CD4-positive, alpha-beta T cell treated with Interleukin-21 for 1 hour (primary cell): Measurements from ENCODE around the gene NKX6-2.
"Not testable (repeated sequence)": the region's sequence is repeated elsewhere in the genome, so short reads cannot be mapped to it uniquely, and the experiment has no call there.

Experiments used
- DNase-seq: peaks from one replicate; pipeline ENCODE4 v3.0.0-alpha.2; 2020

Gene NKX6-2

DNA sequence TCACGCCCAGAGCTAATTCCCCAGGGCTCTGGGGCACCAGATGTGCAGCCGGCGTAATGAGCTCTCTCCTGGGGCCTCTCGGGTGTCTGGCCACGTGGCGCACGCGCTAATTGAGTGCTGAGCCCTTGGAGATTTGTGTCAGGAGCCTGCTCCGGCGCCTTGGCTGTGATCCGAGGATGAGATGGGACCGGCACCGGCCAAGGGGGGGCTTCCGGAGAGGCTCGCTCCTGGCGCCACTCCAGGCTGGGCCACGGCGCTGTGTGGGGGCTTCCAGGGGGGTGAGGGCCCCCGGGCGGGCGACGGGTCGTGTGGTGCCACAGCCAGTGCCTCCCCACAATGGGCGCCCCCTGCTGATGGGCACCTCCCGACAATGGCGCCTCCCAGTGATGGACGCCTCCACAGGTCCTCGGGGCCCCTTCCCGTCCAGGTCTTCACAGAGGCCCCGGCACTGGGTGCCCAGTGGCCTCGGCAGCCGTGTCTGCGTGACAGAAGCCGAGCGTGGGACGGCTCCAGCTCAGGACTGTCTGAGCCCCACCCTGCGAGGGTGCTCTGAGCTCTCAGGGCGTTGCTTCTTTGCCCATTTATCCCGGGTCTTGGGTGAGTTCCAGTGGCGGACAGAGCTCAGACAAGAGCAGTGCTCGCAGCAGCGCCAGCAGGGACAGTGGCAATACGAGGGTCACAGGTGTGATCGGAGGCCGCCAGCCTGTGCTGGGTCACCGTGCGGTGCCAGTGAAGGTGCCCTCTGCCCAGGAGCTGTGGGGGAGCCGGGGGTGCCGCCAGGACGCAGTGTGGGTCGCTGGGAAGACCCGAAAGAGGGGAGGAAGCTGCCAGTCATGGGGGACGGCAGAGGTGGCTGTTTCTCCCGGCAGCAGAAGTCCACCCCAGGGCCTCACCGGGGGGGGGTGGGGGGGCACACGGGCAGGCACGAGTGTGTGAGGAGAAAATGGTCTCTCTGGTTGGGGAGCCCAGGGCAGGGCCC is 8.2 kb upstream of the NKX6-2 start:
- no peak for DNase-seq

GRCh38 chr10:132793213-132793612 is 7.3 kb upstream of the NKX6-2 start:
- no peak for DNase-seq

GRCh38 chr10:132792796-132793195 is 6.8 kb upstream of the NKX6-2 start:
- no peak for DNase-seq

GRCh38 chr10:132792099-132792498 is 6.2 kb upstream of the NKX6-2 start:
- DNase-seq, result not testable (repeated sequence)

DNA sequence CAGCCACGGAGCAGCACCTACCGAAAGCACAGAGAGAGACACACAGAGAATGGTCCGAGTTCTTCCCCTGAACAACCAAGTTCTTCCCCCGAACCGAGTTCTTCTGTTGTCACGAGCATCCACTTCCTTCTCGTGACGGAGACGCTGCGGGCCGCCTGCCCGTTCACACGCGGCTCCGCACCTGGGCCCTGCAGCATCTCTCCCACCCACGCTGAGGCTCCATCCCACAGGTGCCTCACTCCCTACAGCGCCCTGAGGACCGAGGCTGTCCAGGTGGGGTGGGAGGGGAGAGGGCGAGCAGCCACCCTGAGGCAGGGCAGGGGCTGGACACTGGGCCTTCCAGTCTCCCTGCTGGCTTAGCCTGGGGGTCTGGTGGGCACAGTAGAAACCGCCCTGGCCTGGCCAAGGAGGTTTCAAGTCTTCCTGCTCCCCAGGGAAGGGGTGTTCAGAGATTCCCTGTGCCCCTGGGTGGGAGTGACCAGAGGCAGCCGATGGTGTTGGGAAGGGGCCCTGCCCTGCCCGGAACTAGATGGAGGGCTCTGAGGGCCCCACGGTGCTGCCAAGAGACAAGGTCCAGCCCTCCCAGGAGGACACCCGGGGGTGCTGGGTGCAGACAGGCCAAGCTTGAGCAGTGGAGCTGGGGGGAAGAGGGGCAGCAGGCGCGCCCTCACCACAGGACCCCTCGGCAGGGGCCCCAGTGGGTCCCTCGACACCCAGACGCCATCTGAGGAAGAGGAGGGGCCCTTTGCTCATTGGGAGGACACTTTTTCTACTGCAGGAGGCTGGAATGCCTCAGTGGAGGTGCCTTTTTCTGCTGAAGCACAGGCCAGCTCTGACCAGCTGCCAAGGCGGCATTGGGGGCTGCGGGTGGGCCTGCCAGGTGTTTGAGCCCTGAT is 5.2 kb upstream of the NKX6-2 start:
- DNase-seq, result no peak

GRCh38 chr10:132790470-132790869 is 4.5 kb upstream of the NKX6-2 start:
- DNase-seq, result no peak

DNA sequence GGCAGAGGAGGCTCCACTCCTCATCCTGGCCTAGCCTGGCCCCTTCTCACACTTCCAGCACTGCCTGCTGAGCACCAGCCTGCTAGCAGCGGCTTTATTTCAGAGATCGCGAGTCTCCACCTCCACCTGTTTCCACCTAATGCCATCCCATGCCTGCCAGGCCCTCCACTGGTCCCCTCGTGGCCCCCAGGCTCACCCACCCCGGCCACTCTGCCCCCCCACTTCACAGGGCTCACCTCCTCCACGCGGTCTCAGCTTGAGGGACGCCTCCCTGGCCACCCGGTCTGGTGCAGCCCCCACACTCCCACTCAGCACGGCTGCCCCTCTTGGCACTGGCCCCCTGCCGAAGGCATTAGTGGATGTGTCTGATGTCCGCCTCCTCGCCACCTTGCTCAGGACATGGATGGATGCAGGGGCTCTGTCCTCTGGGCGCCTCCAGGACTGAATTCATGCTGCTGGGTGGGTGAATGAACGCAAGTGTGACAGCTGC is 3.8 kb upstream of the NKX6-2 start:
- no peak for DNase-seq

DNA sequence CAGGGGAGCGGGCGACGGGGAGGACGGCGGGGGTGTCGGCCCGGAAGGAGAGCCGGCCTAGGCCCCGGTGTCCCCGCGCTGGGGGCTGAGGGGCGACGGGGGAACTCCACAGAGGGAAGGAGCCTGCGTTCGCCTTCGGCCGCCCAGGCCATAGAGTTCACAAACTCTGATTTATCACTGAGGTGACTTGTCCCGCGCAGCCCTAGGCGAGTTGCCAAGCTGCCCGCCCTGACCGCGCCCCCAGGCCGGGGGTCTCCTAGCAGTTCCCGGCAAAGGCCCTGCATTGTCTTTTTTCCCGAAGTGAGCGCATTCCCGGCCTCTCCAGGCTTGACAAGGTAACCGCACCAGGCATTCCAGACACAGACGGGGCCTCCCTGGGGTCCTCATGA is 2.9 kb upstream of the NKX6-2 start:
- no peak for DNase-seq

DNA sequence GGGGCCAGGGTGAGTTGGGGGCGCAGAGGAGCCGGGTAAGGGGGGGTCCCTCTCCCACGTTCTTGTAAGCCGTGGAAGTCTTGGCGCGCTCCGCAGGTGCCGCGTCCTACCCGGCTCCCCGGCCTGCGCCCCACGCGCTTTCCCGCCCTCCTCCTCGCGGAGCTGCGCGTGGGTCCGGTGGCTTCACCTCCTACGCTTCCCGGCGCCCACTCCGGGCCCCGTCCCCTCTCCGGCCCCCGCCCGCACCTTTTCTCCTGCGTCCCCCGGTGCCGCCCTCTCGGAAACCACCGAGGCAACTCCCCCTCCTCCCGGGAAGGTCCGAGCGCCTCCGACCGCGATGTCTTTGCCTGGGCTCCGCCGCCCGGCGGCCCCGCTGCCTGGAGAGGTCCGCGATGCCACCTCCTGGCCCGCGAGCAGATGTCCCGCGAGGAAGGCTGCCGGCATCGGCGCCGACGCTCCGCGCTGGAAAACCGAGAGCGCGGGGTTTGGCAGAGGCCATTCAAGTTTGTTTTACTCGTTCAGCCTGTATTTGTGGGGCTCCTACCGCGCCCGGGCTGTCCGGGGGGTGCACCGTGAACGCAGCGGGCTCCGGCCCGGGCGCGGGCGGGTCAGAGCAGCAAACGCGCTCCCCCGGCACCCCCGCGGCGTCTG is 2.4 kb upstream of the NKX6-2 start:
- DNase-seq, result no peak

- no peak for DNase-seq
These were observed 1.7 kb upstream of the NKX6-2 start for GRCh38 chr10:132787495-132788179.

DNA sequence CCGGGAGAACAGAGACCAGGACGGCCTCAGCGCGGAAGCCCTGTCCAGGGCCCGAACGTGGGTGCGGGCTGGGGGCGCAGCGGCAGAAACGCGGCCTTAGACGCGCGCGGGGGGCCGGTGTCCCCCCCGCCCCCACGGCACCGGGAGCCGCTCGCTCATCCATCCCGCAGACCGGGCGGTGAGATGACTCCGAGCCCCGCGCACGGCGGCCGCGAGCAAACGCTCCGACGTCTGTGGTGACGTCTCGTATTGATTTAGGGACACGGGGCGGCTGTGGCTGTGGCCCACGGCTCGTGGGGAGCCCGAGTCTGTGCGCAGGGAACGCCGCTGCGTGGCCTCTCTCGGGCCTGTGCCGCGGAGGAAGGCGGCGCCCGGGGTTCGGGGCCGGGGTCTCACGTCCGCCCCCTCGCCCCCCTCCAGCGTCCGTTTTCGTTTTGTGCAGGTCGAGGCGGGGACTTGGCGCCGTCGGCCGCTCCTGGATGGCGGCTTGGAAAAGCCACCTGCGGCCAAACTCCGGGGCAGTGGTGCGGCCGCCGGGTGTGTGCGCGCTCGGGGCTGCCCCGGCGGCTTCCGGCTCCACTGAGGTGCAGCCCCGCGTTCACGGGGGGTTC is 1.0 kb upstream of the NKX6-2 start:
- DNase-seq, result no peak

- no peak for DNase-seq
These were observed 533 bp upstream of the NKX6-2 start for GRCh38 chr10:132786476-132786883.

DNA sequence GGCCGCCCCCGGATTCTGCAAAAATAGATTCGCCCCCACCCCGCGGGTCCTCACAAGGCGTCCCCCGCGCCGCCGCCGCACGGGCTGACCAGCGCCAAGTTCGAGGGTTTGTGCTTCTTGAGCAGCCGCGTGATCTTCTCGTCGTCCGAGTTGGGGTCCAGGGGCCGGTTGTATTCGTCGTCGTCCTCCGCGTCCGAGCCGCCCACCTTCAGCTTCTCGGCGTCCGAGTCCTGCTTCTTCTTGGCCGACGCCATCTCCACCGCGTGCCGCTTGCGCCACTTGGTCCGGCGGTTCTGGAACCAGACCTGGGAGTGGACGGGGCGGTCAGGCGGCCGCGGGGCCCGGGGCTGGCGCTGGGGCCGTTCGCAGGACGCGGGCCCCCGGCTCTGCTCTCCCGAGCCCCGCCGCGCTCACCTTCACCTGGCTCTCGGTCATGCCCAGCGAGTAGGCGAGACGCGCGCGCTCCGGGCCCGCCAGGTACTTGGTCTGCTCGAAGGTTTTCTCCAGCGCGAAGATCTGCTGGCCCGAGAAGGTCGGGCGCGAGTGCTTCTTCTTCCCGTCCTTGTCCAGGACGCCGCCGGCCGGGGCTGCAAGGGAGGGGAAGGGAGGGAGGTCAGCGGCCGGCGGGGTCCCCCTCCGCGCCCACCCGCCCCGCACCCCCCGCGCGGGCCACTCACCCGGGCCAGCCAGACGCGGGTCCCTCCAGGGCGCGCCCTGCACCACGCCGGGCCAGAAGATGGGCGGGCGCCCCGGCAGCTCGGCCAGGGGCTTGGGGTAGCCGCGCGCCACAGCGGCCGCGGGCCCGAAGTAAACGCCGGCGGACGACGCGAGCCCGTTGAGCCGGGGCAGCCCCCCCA is 853 bp downstream of the NKX6-2 start:
- DNase-seq, result no peak

DNA sequence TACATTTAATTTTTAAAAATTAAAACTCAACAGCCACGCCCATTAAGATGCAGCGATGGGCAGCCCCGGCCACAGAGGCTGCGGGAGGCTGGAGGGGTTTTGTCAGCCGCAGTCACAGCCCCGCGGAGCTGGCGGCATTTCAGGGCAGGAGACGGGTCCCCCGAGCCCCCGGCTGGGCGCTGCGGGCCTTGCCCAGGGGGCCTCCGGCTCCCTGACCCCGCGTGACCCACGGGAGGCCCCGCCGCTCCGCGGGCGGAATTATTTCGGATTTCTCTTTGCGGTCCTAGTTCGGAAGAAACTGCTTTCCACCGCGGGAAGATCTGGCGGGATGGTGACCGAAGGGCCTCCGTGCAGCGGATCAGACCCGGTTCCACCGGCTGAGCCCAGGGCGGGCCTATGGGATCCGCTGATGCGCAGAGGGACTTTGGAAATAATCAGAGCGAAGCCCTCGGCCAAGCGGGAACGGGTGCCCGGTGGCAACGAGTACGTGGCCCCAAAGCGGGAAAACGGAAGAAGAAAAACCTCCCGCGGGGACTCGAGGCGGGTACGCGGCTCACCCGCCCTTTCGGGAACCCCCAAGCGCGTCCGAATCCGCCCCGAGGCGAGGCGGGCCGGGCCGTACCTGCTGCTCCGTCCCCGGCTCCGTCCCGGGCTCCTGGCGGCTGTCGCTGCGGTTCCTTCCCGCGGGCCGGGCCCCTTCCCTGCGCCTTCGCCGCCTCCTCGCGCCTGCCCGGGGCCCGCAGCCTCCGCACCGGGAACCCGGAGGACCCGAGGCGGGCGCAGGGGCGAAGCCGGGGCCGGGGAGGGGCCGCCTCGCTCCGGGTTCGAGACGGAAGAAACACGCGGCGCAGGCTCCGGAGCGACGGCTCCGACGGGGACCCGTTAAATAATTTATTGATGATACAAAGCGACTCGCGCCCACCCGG is 1.7 kb downstream of the NKX6-2 start:
- DNase-seq, result no peak

GRCh38 chr10:132783165-132783939 is 2.6 kb downstream of the NKX6-2 start:
- no peak for DNase-seq

GRCh38 chr10:132781556-132781955 is 4.4 kb downstream of the NKX6-2 start:
- no peak for DNase-seq

DNA sequence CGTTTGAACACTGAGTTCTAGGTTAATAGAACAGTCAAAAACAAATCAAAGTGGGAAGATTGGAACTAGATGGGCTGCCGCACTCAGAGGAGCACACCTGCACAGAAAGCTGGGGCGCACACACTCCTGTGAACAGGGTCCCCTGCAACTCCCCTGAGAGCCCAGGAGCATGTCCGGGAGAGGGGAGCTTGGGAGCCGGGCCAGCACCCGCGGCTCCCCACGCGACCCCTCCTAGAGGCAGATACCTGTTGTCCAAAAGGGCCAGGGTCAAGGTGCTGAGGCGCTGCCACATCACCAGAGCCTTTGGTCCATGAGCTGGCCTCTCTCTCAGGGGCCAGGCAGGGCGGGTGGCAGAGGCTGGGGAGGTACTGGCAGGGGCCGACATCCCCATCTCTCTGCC is 5.6 kb downstream of the NKX6-2 start:
- no peak for DNase-seq

DNA sequence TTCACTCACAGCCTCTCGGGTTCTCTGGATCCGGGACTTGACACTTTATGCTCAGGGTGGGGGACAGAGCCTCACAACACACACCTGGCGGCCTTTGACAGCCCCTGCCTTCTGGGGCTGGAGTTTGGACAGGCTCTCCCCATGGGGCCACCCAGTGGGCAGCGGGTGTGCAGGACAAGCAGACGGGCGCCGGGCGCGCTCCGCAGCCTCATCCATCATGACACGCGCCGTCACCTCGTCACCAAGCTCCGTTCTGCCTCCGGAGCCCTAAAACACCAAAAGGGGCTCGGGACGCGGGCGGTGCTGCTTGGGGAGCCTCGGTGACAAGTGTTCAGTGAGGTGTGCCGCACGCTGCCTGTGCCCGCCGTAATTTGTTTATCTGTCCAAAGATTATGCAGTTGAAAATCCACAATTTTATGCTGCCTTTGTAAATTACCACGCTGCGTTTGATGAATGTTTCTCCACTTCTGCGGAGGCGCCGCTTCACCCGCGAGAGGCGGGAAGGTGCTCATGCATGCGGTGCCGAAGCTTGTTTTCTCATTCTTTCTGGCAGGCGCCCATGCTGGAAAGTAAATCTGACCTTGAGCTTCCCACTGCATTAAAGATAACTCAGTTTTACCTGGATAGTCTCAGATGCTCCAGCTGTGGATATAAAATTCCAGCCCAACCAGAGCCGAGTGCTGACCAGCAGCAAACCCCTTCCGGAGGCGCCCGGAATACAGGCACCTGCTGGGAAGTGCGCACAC is 6.2 kb downstream of the NKX6-2 start:
- no peak for DNase-seq
